ENCODE data around the gene RPN2. TPM values are rescaled to one million over a fixed set of nuclear protein-coding genes. Genes with fewer than 3 reads are reported as not detected.

Gene RPN2
- total RNA-seq, 1 experiment from 2014 or later, result 185 TPM

DNA sequence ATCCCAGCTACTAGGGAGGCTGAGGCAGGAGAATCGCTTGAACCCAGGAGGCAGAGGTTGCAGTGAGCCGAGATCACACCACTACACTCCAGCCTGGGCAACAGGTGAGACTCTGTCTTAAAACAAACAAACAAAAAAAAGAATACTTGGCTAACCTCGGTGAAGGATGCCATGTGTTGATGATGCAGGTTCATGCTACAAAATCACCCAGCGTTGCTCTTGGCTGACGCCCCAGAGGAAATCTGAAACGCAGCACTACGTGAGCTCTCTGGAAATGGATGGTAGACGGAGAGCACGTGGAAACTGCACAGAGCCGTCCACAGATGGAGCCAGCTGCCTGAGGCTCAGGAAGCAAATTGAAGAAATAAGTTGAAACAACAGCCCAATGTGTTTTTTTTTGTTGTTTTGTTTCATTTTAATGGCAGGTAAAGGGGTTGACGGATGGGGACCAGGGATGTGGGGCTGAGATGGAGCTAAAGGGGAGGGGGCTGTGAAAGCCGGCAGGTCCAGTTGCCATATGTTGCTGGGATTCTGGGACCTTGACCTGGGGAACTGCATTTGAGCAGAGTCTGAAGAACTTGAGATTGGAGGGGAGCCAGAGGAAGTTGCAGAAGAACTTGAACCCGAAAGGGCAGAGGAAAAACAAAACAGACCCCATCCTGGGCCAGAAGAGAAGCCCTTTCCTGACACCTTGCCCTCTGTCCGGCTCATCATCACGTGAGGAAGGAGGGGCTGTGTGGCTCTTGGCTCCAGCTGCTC, 97.5 kb downstream of the RPN2 start:
- Histone ChIP-seq H4K20me1 (ENCODE audit: insufficient read depth) (no peaks in the 10 kb centered on the region), H3F3A (ENCODE audit: insufficient read depth, low read depth) (no peaks in the 10 kb centered on the region), H3K36me3 (ENCODE audit: low read depth) (no peaks in the 10 kb centered on the region), H3K27ac (no peak overlapping the region), H3K4me1 (replicated peaks; ENCODE audit: insufficient read depth) (no peaks in the 10 kb centered on the region), H3K27me3 (ENCODE audit: insufficient read depth, low read depth) (no peaks in the 10 kb centered on the region), H2AFZ (no peak overlapping the region), H3K4me3 (no peak overlapping the region), H3K9me3 (ENCODE audit: insufficient read depth, low read depth) (no peaks in the 10 kb centered on the region), H3K9me2 (ENCODE audit: insufficient read depth) (no peaks in the 10 kb centered on the region), H3K4me2 (no peak overlapping the region), H3K79me2 (ENCODE audit: low read depth) (no peaks in the 10 kb centered on the region)
- intact Hi-C loops (cut with micrococcal nuclease; ENCODE audit: unreplicated experiment), result no loop called here
- peak in 1 of 2 experiments; percentile 33 for DNase-seq
- TF ChIP-seq, protein P1, sequence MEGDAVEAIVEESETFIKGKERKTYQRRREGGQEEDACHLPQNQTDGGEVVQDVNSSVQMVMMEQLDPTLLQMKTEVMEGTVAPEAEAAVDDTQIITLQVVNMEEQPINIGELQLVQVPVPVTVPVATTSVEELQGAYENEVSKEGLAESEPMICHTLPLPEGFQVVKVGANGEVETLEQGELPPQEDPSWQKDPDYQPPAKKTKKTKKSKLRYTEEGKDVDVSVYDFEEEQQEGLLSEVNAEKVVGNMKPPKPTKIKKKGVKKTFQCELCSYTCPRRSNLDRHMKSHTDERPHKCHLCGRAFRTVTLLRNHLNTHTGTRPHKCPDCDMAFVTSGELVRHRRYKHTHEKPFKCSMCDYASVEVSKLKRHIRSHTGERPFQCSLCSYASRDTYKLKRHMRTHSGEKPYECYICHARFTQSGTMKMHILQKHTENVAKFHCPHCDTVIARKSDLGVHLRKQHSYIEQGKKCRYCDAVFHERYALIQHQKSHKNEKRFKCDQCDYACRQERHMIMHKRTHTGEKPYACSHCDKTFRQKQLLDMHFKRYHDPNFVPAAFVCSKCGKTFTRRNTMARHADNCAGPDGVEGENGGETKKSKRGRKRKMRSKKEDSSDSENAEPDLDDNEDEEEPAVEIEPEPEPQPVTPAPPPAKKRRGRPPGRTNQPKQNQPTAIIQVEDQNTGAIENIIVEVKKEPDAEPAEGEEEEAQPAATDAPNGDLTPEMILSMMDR (conservative IDR thresholded peaks at IDR 0.05), result no peak
- no peak for TF ChIP-seq EZH2 (IDR thresholded peaks at IDR 0.05; ENCODE audit: low read depth)
- ChIA-PET POLR2A (ENCODE audit: unreplicated experiment) (interaction anchor here (0.6 to 0.8 kb wide), 2 partner anchors 169 to 907 kb away, joined by 5 to 8 read pairs; no protein-coding TSS in a partner anchor), CTCF (interaction anchor here (0.6 to 0.7 kb wide), 6 partner anchors 59 to 1573 kb away, joined by 3 to 4 read pairs (median 3); no protein-coding TSS in a partner anchor)
- no TSS peak for BruUV-seq (replicated peaks)

DNA sequence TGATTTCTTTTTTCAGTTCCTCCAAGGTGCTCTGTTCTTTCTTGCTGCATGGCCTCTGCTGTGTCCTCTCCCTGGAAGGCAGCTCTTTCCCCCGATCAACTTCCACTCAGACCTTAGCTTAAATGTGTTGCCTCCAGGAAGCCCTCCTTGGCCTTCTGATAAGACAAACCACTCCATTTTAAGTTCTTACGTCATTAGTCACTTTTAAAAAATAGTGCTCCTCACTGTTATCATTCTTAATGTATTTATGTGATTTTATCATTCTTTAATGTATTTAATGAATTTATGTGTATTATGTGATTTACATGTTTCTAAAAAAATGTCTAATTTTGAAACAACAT, 98.1 kb downstream of the RPN2 start:
- no peaks in the 10 kb centered on the region for H3K27me3 ChIP-seq (ENCODE audit: insufficient read depth, low read depth)
- H3K4me1 ChIP-seq (replicated peaks; ENCODE audit: insufficient read depth), result no peaks in the 10 kb centered on the region
- no TSS peak for BruUV-seq (replicated peaks)
- no peaks in the 10 kb centered on the region for H3F3A ChIP-seq (ENCODE audit: insufficient read depth, low read depth)
- no peak overlapping the region for H3K4me3 ChIP-seq
- no peaks in the 10 kb centered on the region for H3K9me2 ChIP-seq (ENCODE audit: insufficient read depth)
- H3K36me3 ChIP-seq (ENCODE audit: low read depth), result no peaks in the 10 kb centered on the region
- CTCF ChIA-PET, result interaction anchor here (0.6 to 0.7 kb wide), 3 partner anchors 485 to 1573 kb away, joined by 3 read pairs; no protein-coding TSS in a partner anchor
- DNase-seq, result no peak
- POLR2A ChIA-PET (ENCODE audit: unreplicated experiment), result no interaction called here
- intact Hi-C loops (cut with micrococcal nuclease; ENCODE audit: unreplicated experiment), result no loop called here
- TF ChIP-seq, protein P1 (conservative IDR thresholded peaks at IDR 0.05), result no peak
- no peak for TF ChIP-seq EZH2 (IDR thresholded peaks at IDR 0.05; ENCODE audit: low read depth)
- H3K9me3 ChIP-seq (ENCODE audit: insufficient read depth, low read depth), result no peaks in the 10 kb centered on the region
- no peak overlapping the region for H2AFZ ChIP-seq
- no peak overlapping the region for H3K4me2 ChIP-seq
- H3K79me2 ChIP-seq (ENCODE audit: low read depth), result no peaks in the 10 kb centered on the region
- no peak overlapping the region for H3K27ac ChIP-seq
- no peaks in the 10 kb centered on the region for H4K20me1 ChIP-seq (ENCODE audit: insufficient read depth)

DNA sequence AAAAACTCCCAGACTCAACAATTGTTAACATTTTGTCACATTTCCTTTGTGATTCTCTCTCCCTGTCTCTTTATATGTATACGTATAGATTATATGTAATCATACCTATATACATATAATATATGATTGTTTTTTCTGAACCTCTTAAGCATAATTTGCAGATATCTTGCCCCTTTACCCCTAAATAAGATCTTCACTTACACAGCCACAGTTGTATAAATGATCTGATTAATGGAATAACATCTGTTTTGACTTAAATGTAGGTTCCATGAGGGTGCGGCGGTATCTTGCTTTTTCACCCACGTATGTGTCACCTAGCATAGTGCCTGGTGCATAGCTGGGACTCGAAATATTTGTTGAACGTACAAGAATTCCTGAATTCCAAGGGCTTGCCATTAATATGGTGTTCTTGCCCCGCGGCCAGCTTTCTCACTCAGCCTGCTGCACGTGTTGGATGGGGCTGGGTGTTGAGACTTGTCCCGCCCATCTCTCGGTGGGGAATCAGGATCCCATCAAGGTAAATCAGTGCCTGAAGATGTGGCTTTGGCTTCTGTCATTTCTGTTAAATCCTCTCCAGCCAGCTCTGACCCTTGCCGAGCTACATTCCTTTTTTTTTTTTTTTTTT, 99.9 kb downstream of the RPN2 start:
- no peaks in the 10 kb centered on the region for H3K9me3 ChIP-seq (ENCODE audit: insufficient read depth, low read depth)
- DNase-seq, result no peak
- no peaks in the 10 kb centered on the region for H3F3A ChIP-seq (ENCODE audit: insufficient read depth, low read depth)
- no peak for TF ChIP-seq EZH2 (IDR thresholded peaks at IDR 0.05; ENCODE audit: low read depth)
- TF ChIP-seq, protein P1 (conservative IDR thresholded peaks at IDR 0.05), result no peak
- H3K4me1 ChIP-seq (replicated peaks; ENCODE audit: insufficient read depth), result no peaks in the 10 kb centered on the region
- H3K4me2 ChIP-seq, result no peak overlapping the region
- H4K20me1 ChIP-seq (ENCODE audit: insufficient read depth), result no peaks in the 10 kb centered on the region
- POLR2A ChIA-PET (ENCODE audit: unreplicated experiment), result interaction anchor here (0.6 kb wide), 1 partner anchor 10 kb away, joined by 31 read pairs; no protein-coding TSS in a partner anchor
- H3K36me3 ChIP-seq (ENCODE audit: low read depth), result no peaks in the 10 kb centered on the region
- H3K27me3 ChIP-seq (ENCODE audit: insufficient read depth, low read depth), result no peaks in the 10 kb centered on the region
- no peak overlapping the region for H3K4me3 ChIP-seq
- no peaks in the 10 kb centered on the region for H3K79me2 ChIP-seq (ENCODE audit: low read depth)
- no TSS peak for BruUV-seq (replicated peaks)
- intact Hi-C loops (cut with micrococcal nuclease; ENCODE audit: unreplicated experiment), result no loop called here
- CTCF ChIA-PET, result interaction anchor here (0.7 kb wide), 1 partner anchor 276 kb away, joined by 13 read pairs; no protein-coding TSS in a partner anchor
- H3K27ac ChIP-seq, result no peak overlapping the region
- H2AFZ ChIP-seq, result no peak overlapping the region
- no peaks in the 10 kb centered on the region for H3K9me2 ChIP-seq (ENCODE audit: insufficient read depth)
